Tibial nerve (tissue), 4 donors: Measurements from ENCODE around the gene EPB41L4A. TPM values are rescaled to one million over a fixed set of nuclear protein-coding genes. Genes with fewer than 3 reads are reported as not detected.

Experiments used
- DNase-seq, 2 donors: peaks; one replicate each; pipeline ENCODE4 v3.0.0-alpha.2; 2019; ENCODE audit warnings: low spot score in 2 of 2
- H3K27ac ChIP-seq, 4 donors: fragments of 200-600 bp; sonication (generic) in 3 of 4; one replicate each; pipeline ENCODE4 v1.5.1; 2017 to 2019; ENCODE audit warnings: mild to moderate bottlenecking in 1 of 4
- H3K27me3 ChIP-seq, 2 donors: fragments of 200-600 bp; sonication (generic) in 1 of 2; one replicate each; pipeline versions ENCODE4 v1.5.1 to v1.6.0; 2017 to 2019
- H3K36me3 ChIP-seq, 3 donors: fragments of 200-600 bp; sonication (generic); one replicate each; pipeline ENCODE4 v1.5.1; 2018 to 2019
- H3K4me1 ChIP-seq, 4 donors: fragments of 200-600 bp; sonication (generic) in 3 of 4; one replicate each; pipeline ENCODE4 v1.5.1; 2017 to 2019
- H3K4me3 ChIP-seq, 4 donors: fragments of 200-600 bp; sonication (generic) in 3 of 4; one replicate each; pipeline ENCODE4 v1.5.1; 2017 to 2019; ENCODE audit warnings: mild to moderate bottlenecking in 1 of 4, moderate library complexity in 1 of 4
- H3K9me3 ChIP-seq, 4 donors: fragments of 200-600 bp; sonication (generic) in 3 of 4; one replicate each; pipeline ENCODE4 v1.5.1; 2017 to 2019
- EP300 ChIP-seq, 2 donors: sonication (generic); formaldehyde crosslinking; IDR thresholded peaks; one replicate each; pipeline ENCODE4 v1.6.1; 2017; ENCODE audit warnings: antibody characterized with exemption in 2 of 2, mild to moderate bottlenecking in 1 of 2
- POLR2A ChIP-seq, 2 donors: fragments of 450-650 bp; IDR thresholded peaks; one replicate each; pipeline ENCODE4 v1.6.1; 2017; ENCODE audit warnings: antibody characterized with exemption in 2 of 2, mild to moderate bottlenecking in 2 of 2, moderate library complexity in 2 of 2
- WGBS, 2 donors: methylation state at CpG; one replicate each; pipeline ENCODE4 v1.1.5; 2018; 5-methylcytosine and 5-hydroxymethylcytosine counted together
- total RNA-seq, 4 donors: library from RNA; depleted of rRNA; stranded (reverse); fragments of >200 nt; gene quantifications; one replicate each; pipeline ENCODE4 v1.1.0, GENCODE V29; 2016
- TF ChIP-seq, protein P1 (sequence below), 5 experiments: fragments of 200-600 bp in 3 of 5; fragments of 450-650 bp in 2 of 5; sonication (generic) in 3 of 5; IDR thresholded peaks; one replicate each; pipeline ENCODE4 v1.5.1; 2016 to 2019; ENCODE audit warnings: antibody characterized with exemption in 5 of 5, mild to moderate bottlenecking in 3 of 5, moderate library complexity in 2 of 5

Gene EPB41L4A
- total RNA-seq, 4 donors from 2014 or later: 10.6 to 38.1 (median 14.4) TPM

DNA sequence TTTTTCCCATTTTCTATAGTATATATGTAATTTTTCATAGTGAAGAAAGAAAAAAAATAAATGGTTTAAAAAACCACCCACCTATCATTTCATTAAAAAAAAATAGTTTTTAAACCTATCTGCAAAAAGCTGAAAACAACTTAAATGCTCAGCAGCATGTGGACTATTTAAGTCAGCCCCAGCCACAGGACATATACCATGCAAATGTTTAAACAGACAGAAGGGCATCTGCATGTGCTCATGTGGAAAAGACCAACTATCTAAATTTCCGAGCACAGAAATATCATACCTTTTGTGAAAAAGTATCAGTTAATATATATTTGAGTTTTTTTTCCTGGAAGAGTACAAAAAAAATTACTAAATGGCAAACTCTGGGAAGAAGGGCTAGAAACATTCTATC, 143.4 kb downstream of the EPB41L4A start:
- H3K27me3 ChIP-seq: no peaks in the 10 kb centered on the region
- no peaks in the 10 kb centered on the region for H3K4me1 ChIP-seq
- WGBS, 2 donors: 90 to 91% methylated on average over 1 of the region's 1 CpG
- no peak overlapping the region for H3K27ac ChIP-seq
- H3K9me3 ChIP-seq: no peaks in the 10 kb centered on the region
- no peak overlapping the region for H3K4me3 ChIP-seq
- TF ChIP-seq POLR2A (IDR thresholded peaks at IDR 0.05): no peak
- H3K36me3 ChIP-seq: no peaks in the 10 kb centered on the region
- no peak for DNase-seq

DNA sequence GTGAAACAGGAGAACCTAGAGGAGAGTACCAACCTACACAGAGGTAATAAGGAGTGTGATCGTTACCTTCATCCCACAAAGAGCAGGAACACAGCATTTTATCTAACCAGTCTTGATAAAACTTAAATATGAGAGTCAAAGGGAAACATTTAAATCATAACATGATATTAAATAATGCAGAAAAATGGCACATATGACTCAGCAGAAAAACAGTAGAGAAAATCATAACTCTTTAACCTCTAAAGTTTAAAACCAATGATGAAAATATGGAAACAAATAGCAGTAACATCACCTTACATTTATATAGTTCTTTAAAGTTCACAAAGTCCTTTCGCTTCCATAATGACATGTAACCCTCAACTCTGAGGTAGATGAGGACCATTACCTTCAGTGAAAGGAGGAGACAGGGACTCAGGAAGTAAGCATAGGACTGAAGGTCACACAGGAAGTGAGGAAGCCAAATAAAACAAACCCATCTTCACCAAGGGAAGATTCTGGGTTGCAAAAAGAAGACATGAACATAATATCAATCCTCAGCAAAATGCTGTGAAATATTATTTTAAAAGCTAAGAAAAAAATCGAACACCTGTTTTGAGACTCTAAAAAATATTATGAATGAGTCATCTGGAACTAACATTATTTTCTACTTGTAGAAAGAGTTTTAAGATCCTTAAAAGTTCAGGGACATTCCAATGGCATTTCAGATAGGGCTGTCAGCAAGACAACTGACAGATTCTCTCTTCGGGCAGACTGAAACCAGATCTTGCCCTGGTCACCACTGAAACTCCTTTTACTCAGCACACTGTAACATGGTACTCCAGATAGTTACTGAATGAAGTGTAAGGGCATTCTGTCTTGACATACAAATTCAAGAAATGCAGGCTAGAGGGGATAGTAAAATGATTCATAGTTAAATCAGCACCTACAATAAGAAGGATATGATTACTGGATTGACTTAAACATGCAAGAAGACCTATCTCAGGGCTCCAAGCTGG, 148.5 kb downstream of the EPB41L4A start:
- no peak overlapping the region for H3K4me3 ChIP-seq
- H3K27me3 ChIP-seq: no peaks in the 10 kb centered on the region
- TF ChIP-seq, protein P1, sequence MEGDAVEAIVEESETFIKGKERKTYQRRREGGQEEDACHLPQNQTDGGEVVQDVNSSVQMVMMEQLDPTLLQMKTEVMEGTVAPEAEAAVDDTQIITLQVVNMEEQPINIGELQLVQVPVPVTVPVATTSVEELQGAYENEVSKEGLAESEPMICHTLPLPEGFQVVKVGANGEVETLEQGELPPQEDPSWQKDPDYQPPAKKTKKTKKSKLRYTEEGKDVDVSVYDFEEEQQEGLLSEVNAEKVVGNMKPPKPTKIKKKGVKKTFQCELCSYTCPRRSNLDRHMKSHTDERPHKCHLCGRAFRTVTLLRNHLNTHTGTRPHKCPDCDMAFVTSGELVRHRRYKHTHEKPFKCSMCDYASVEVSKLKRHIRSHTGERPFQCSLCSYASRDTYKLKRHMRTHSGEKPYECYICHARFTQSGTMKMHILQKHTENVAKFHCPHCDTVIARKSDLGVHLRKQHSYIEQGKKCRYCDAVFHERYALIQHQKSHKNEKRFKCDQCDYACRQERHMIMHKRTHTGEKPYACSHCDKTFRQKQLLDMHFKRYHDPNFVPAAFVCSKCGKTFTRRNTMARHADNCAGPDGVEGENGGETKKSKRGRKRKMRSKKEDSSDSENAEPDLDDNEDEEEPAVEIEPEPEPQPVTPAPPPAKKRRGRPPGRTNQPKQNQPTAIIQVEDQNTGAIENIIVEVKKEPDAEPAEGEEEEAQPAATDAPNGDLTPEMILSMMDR (IDR thresholded peaks at IDR 0.05): no peak
- no peak for TF ChIP-seq POLR2A (IDR thresholded peaks at IDR 0.05)
- TF ChIP-seq EP300 (IDR thresholded peaks at IDR 0.05): no peak
- no peaks in the 10 kb centered on the region for H3K9me3 ChIP-seq
- no peak for DNase-seq
- WGBS, 2 donors: 71 to 81% methylated on average over 4 of the region's 4 CpGs
- H3K4me1 ChIP-seq: no peaks in the 10 kb centered on the region
- H3K27ac ChIP-seq: no peak overlapping the region
- peaks cover 0 to 5% (median 0%) of the 10 kb centered on the region in 3 donors for H3K36me3 ChIP-seq

DNA sequence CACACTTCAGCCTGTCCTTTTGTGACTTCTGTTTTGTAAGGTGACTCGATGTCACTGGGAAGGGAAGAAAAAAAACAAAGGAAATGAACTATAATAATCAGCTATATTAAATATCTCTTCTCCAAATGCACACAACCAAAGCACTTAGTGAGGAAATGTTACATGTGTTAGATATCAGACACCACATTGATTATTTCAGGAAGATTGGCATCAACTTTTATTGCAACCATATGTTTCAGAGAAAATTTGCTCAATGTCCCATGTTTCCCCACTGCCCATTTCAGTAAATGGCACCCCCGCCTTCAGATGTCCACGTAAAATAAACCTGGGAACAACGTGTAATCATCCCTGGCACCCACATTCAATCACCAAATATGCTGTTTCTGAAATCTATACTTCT, 151.8 kb downstream of the EPB41L4A start:
- H3K27me3 ChIP-seq: no peaks in the 10 kb centered on the region
- H3K4me1 ChIP-seq: no peaks in the 10 kb centered on the region
- no peaks in the 10 kb centered on the region for H3K9me3 ChIP-seq
- no peak overlapping the region for H3K27ac ChIP-seq
- no peak overlapping the region for H3K4me3 ChIP-seq
- H3K36me3 ChIP-seq: peaks cover 0 to 14% (median 0%) of the 10 kb centered on the region in 3 donors
- 64 to 68% methylated on average over 4 of the region's 4 CpGs for WGBS, 2 donors
- no peak for DNase-seq
- TF ChIP-seq, protein P1 (IDR thresholded peaks at IDR 0.05): no peak
- TF ChIP-seq POLR2A (IDR thresholded peaks at IDR 0.05) (no peak), EP300 (IDR thresholded peaks at IDR 0.05) (no peak)

DNA sequence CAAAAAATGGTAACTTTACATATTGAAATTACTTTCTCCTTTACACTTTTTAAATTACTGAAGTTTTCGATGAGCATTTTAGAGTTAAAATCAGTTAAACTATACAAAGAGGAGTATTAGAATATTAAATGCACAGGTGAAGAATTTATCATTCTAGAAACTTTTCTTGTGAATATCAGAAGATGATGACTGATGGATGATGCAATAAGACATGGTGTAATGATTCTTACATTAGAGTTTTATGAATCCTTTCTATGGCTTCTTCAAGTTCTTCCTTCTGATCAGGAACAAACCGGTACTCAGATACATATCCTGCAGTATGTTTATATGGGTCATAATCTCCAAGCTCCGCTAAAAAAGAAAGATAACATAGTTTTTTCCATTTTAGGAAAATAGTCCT, 154.4 kb downstream of the EPB41L4A start:
- 95 to 98% methylated on average over 3 of the region's 3 CpGs for WGBS, 2 donors
- no peaks in the 10 kb centered on the region for H3K4me1 ChIP-seq
- no peaks in the 10 kb centered on the region for H3K9me3 ChIP-seq
- TF ChIP-seq, protein P1 (IDR thresholded peaks at IDR 0.05): no peak
- TF ChIP-seq EP300 (IDR thresholded peaks at IDR 0.05) (no peak), POLR2A (IDR thresholded peaks at IDR 0.05) (no peak)
- H3K27ac ChIP-seq: no peak overlapping the region
- no peak overlapping the region for H3K4me3 ChIP-seq
- H3K36me3 ChIP-seq: peaks cover 0 to 14% (median 0%) of the 10 kb centered on the region in 3 donors
- no peaks in the 10 kb centered on the region for H3K27me3 ChIP-seq
- DNase-seq: no peak

DNA sequence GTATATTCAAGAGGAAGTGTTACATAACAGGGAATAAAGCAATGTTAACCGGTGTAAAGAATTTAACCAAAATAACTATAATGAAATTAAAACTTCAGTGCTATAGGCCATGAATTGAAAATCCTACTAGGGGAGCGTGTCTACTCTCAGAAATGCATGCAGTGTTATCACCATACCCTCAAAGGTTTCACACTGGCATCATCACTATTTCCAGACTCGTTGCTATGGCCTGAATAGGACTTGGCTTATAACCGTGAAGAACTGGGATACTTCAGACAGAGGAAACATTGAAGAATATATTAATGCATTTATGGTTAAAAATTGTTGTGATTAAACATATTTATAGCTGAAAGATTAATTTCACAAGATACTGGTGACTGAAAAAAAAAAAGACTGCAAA, 154.9 kb downstream of the EPB41L4A start:
- Histone ChIP-seq H3K36me3 (peaks cover 0 to 14% (median 0%) of the 10 kb centered on the region in 3 donors), H3K27ac (no peak overlapping the region), H3K9me3 (no peaks in the 10 kb centered on the region), H3K4me1 (no peaks in the 10 kb centered on the region), H3K4me3 (no peak overlapping the region), H3K27me3 (no peaks in the 10 kb centered on the region)
- TF ChIP-seq POLR2A (IDR thresholded peaks at IDR 0.05) (no peak), EP300 (IDR thresholded peaks at IDR 0.05) (no peak)
- TF ChIP-seq, protein P1 (IDR thresholded peaks at IDR 0.05): no peak
- DNase-seq: no peak
- 91 to 92% methylated on average over 4 of the region's 4 CpGs for WGBS, 2 donors
